Activated CD4-positive, alpha-beta T cell treated with anti-CD3 and anti-CD28 coated beads for 36 hours (primary cell): Measurements from ENCODE around the gene OR10G2. TPM values are rescaled to one million over a fixed set of nuclear protein-coding genes. Genes with fewer than 3 reads are reported as not detected.
"Not testable (repeated sequence)": the region's sequence is repeated elsewhere in the genome, so short reads cannot be mapped to it uniquely, and the experiment has no call there.

Experiments used
- ATAC-seq: fragments of 200-7000 bp; cut with Tn5 transposase; one replicate; pipeline ENCODE4 v1.10.0; 2021; ENCODE audit warnings: mild to moderate bottlenecking, moderate library complexity
- CTCF ChIA-PET: fragments of 350-600 bp; sonication (Branson Sonifier 250); formaldehyde crosslinking; loops from one replicate; lab custom pipeline; 2021; ENCODE audit warnings: antibody characterized with exemption; lab: Charles Lee
- POLR2A ChIA-PET: fragments of 350-600 bp; sonication (Branson Sonifier 250); formaldehyde crosslinking; loops from one replicate; lab custom pipeline; 2021; ENCODE audit warnings: antibody characterized with exemption, inconsistent platforms; lab: Charles Lee
- DNase-seq: peaks from one replicate; pipeline ENCODE4 v3.0.0-alpha.2; 2020
- H3K27ac Mint-ChIP-seq: one replicate; pipeline ENCODE4 v1.8.0; 2021; ENCODE audit warnings: mixed read lengths
- H3K27me3 Mint-ChIP-seq: one replicate; pipeline ENCODE4 v1.8.0; 2021; ENCODE audit warnings: mixed read lengths
- H3K36me3 Mint-ChIP-seq: one replicate; pipeline ENCODE4 v1.8.0; 2021; ENCODE audit warnings: low read depth, mixed read lengths
- H3K4me1 Mint-ChIP-seq: one replicate; pipeline ENCODE4 v1.8.0; 2021; ENCODE audit warnings: mixed read lengths
- H3K4me3 Mint-ChIP-seq: one replicate; pipeline ENCODE4 v1.8.0; 2021; ENCODE audit warnings: mild to moderate bottlenecking, moderate library complexity, mixed read lengths
- H3K9me3 Mint-ChIP-seq: one replicate; pipeline ENCODE4 v1.8.0; 2021; ENCODE audit warnings: low read depth, mixed read lengths
- intact Hi-C, 2 experiments: fragments of 100-400 bp; cut with DNase I in 1 of 2; cut with micrococcal nuclease in 1 of 2; formaldehyde crosslinking; loops; one replicate each; pipeline versions ENCODE4 v1.14.2 to v1.15.1; 2022 to 2024; cut with DNase I, micrococcal nuclease
- total RNA-seq, 2 experiments: library from RNA; stranded (reverse); gene quantifications; one replicate each; pipeline ENCODE4 v1.2.3, GENCODE V29; 2021

Gene OR10G2
- total RNA-seq, 2 experiments from 2014 or later: not detected

DNA sequence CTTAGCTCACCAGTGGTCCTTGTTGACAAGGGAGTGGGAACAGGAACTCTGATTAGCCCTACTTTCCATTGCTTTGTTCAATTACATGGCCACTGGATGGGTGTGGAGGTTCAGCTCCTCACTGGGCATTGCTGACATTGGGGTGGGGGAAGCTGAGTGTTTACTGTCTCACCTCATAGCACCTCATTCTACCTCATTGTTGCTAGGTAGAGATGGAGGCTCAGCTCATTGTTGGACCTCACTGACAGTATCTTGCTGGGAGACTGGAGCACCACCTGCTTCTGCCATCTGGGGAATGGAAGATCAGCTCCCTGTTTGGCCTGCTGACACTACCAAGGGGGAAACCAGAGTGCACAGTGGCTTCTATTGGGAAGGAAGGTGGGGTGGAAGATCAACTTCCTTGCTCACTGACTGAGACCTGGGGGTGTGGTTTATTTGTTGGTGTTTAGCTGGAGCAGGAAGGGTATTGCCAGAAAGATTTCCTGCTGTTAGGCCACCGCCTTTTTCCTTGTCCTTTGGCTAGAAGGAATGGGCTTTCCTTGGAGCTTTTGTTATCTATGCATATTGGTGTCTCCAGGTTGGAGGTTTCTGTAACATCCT lies 17.6 kb upstream of the OR10G2 start:
- Mint-ChIP-seq H3K27me3 (peaks cover 13% of the 10 kb centered on the region), H3K9me3 (peaks cover 1% of the 10 kb centered on the region), H3K36me3 (no peaks in the 10 kb centered on the region), H3K4me1 (no peaks in the 10 kb centered on the region), H3K4me3 (no peak overlapping the region), H3K27ac (no peak overlapping the region)
- DNase-seq: no peak
- ATAC-seq: no peak
- POLR2A ChIA-PET: no interaction called here
- CTCF ChIA-PET: interaction anchor here (1.1 to 1.5 kb wide), 3 partner anchors 12 to 59 kb away, joined by 3 to 5 read pairs (median 4); no protein-coding TSS in a partner anchor
- intact Hi-C loops: no loop called here

DNA sequence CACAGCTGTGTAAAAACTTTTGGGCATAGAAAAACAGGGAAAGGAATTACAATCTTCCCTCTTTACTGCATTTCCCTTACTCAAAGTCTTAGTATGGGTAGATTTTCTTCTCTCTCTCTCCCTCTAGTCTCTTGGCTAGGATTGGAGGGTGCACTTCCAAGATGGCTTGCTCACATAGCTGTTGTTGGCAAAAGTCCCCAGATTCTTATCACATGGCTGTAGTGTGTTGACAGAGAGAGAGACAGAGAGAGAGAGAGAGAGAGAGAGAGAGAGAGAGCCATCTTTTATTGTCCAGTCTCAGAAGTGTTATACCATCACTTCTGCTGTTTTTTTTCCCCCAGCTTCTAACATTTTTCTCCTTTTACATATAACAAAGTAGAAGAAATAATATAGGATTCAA lies 12.6 kb upstream of the OR10G2 start:
- intact Hi-C loops: no loop called here
- Mint-ChIP-seq H3K27ac (no peak overlapping the region), H3K4me1 (no peaks in the 10 kb centered on the region), H3K27me3 (peaks cover 13% of the 10 kb centered on the region), H3K36me3 (no peaks in the 10 kb centered on the region), H3K9me3 (peaks cover 1% of the 10 kb centered on the region), H3K4me3 (no peak overlapping the region)
- DNase-seq (no peak), ATAC-seq (no peak)
- ChIA-PET CTCF (no interaction called here), POLR2A (no interaction called here)

DNA sequence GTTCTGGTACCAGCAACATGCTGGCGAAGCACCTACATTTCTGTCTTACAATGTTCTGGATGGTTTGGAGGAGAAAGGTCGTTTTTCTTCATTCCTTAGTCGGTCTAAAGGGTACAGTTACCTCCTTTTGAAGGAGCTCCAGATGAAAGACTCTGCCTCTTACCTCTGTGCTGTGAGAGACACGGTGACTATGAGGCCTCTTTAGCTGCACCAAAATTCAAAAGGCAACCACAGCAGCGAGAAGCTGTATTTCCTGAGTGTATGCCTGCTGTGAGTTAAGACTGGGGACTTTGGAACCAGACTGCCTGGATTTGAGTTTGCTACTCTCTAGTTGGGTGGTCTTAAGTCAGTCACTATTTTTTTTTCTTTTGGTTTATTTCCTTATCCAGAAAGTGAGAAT lies 8.7 kb upstream of the OR10G2 start:
- POLR2A ChIA-PET: no interaction called here
- intact Hi-C loops: loop anchor here (5.0 kb wide), 2 partner anchors 59 to 914 kb away; no protein-coding TSS in a partner anchor
- DNase-seq (no peak), ATAC-seq (no peak)
- H3K4me1 Mint-ChIP-seq: peaks cover 2% of the 10 kb centered on the region
- no peaks in the 10 kb centered on the region for H3K36me3 Mint-ChIP-seq
- H3K27me3 Mint-ChIP-seq: peaks cover 4% of the 10 kb centered on the region
- H3K27ac Mint-ChIP-seq: no peak overlapping the region
- CTCF ChIA-PET: interaction anchor here (0.6 to 1.5 kb wide), 2 partner anchors 22 to 305 kb away, joined by 3 to 5 read pairs; no protein-coding TSS in a partner anchor
- peak overlapping the region; percentile 48 for H3K4me3 Mint-ChIP-seq
- no peaks in the 10 kb centered on the region for H3K9me3 Mint-ChIP-seq

DNA sequence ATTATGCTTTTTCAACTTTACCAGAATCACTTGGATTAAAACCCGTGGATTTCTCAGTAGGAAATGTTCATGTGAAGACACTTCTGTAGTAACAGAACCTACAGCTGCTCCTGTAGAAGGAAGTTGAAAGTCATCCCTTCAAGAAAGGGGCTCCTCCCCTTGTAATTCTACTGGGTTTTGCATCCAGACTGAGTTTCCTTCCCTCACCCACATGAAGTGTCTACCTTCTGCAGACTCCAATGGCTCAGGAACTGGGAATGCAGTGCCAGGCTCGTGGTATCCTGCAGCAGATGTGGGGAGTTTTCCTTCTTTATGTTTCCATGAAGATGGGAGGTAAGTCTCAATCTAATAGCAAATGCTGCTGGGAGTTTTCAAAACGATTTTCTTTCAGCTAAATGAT lies 7.9 kb upstream of the OR10G2 start:
- Mint-ChIP-seq H3K27ac (no peak overlapping the region), H3K9me3 (no peaks in the 10 kb centered on the region), H3K4me1 (peaks cover 2% of the 10 kb centered on the region), H3K4me3 (peak overlapping the region; percentile 48), H3K27me3 (peaks cover 2% of the 10 kb centered on the region), H3K36me3 (no peaks in the 10 kb centered on the region)
- no peak for ATAC-seq
- ChIA-PET POLR2A (no interaction called here), CTCF (interaction anchor here (1.5 kb wide), 1 partner anchor 23 kb away, joined by 5 read pairs; no protein-coding TSS in a partner anchor)
- intact Hi-C loops: loop anchor here (5.0 kb wide), 2 partner anchors 60 to 915 kb away; no protein-coding TSS in a partner anchor
- no peak for DNase-seq

- POLR2A ChIA-PET: no interaction called here
- no peaks in the 10 kb centered on the region for H3K9me3 Mint-ChIP-seq
- no peak overlapping the region for H3K27ac Mint-ChIP-seq
- intact Hi-C loops: no loop called here
- peaks cover 8% of the 10 kb centered on the region for H3K27me3 Mint-ChIP-seq
- no peak for DNase-seq
- H3K4me1 Mint-ChIP-seq: no peaks in the 10 kb centered on the region
- ATAC-seq: no peak
- no peak overlapping the region for H3K4me3 Mint-ChIP-seq
- CTCF ChIA-PET: interaction anchor here (0.7 to 1.3 kb wide), 3 partner anchors 10 to 1031 kb away, joined by 3 to 4 read pairs (median 3); no protein-coding TSS in a partner anchor
- H3K36me3 Mint-ChIP-seq: no peaks in the 10 kb centered on the region
Measured at GRCh38 chr14:21631084-21631483, 3.7 kb downstream of the OR10G2 start.

- H3K27ac Mint-ChIP-seq, H3K9me3 Mint-ChIP-seq, H3K36me3 Mint-ChIP-seq, ATAC-seq, H3K4me1 Mint-ChIP-seq, intact Hi-C loops, H3K27me3 Mint-ChIP-seq, DNase-seq, POLR2A ChIA-PET, H3K4me3 Mint-ChIP-seq: not testable (repeated sequence)
- CTCF ChIA-PET: interaction anchor here (1.0 to 1.3 kb wide), 3 partner anchors 10 to 132 kb away, joined by 3 to 4 read pairs (median 3); no protein-coding TSS in a partner anchor
Measured at GRCh38 chr14:21630503-21630902, 4.2 kb downstream of the OR10G2 start.

DNA sequence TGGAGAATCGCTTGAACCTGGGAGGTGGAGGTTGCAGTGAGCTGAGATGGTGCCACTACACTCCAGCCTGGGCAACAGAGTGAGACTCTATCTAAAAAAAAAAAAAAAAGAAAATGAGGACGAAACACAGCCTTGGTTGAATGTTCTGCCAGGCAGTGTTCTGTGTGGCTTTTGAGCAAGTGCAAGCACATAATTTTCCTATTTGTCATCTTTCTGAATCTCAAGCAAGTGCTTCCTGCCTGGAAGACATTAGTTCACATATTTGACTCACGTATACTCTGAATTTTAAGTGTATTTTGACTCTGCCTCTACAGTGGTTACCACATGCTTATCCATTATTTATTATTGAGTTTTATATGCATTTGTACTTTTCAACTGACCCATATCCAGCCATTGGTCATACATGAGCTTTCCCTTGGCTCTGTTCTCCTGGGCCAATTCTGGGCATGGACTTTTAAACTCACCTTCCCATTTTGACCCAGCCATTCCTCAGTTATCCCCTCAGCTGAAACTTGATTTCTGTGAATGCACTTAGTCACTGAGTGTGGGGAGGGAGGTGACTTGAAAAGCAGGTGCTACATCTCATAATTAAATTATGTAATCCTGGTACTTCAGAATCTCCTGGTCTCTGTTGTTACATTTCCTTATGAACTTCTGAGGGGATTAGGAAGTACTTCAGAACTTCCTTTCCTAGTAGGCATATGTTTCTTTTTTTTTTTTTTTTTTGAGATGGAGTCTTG lies 8.1 kb downstream of the OR10G2 start:
- intact Hi-C loops: no loop called here
- ATAC-seq (no peak), DNase-seq (no peak)
- POLR2A ChIA-PET: no interaction called here
- H3K9me3 Mint-ChIP-seq: no peaks in the 10 kb centered on the region
- H3K36me3 Mint-ChIP-seq: no peaks in the 10 kb centered on the region
- H3K27me3 Mint-ChIP-seq: peaks cover 10% of the 10 kb centered on the region
- H3K4me3 Mint-ChIP-seq: no peak overlapping the region
- no peak overlapping the region for H3K27ac Mint-ChIP-seq
- no peaks in the 10 kb centered on the region for H3K4me1 Mint-ChIP-seq
- CTCF ChIA-PET: interaction anchor here (0.6 kb wide), 1 partner anchor 254 kb away, joined by 3 read pairs; no protein-coding TSS in a partner anchor

DNA sequence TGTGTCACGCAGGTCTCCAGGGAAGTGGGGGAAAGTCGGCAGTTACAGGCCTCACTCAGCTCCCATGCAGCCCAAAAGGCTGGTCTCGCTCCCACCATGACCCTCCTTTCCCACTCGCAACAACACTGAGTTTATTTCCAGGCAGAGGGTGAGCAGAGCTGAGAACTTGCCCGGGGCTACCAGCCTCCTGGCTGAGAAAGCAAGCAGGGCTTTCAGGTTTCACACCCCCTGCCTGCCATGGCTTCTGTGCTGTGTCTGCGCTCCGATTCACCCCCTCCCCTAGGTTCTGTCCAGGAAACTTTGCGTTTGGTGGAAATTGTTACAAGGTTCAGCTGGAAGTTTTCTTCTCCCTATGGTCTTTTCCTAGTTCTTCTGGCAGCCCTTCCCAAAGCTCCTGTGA lies 17.1 kb downstream of the OR10G2 start:
- Mint-ChIP-seq H3K36me3 (no peaks in the 10 kb centered on the region), H3K4me1 (no peaks in the 10 kb centered on the region), H3K4me3 (no peak overlapping the region), H3K27me3 (peaks cover 12% of the 10 kb centered on the region), H3K27ac (no peak overlapping the region), H3K9me3 (no peaks in the 10 kb centered on the region)
- ATAC-seq (no peak), DNase-seq (no peak)
- CTCF ChIA-PET: no interaction called here
- POLR2A ChIA-PET: no interaction called here
- intact Hi-C loops: no loop called here

DNA sequence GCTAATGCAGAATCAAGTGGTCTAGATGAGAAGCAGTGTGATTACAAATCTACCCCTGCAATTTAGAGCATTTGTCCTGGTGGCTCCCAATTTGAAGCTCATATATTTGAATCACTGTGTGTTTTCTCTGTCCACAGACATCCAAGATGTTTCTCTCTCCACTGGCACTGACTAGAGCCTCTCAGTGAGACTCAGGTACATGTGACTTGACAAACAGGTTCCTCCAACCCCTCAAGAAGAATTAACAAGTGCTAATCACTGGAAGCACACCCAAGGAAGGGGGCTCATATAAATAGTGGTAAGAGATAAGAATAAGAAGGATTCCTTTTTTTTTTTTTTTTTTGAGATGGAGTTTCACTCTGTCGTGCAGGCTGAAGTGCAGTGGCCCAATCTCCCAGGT lies 20.5 kb downstream of the OR10G2 start:
- Mint-ChIP-seq H3K36me3 (no peaks in the 10 kb centered on the region), H3K4me3 (no peak overlapping the region), H3K9me3 (no peaks in the 10 kb centered on the region), H3K27me3 (peaks cover 14% of the 10 kb centered on the region), H3K4me1 (no peaks in the 10 kb centered on the region), H3K27ac (no peak overlapping the region)
- POLR2A ChIA-PET: no interaction called here
- CTCF ChIA-PET: interaction anchor here (0.7 to 0.8 kb wide), 2 partner anchors 45 to 946 kb away, joined by 3 read pairs; no protein-coding TSS in a partner anchor
- DNase-seq (no peak), ATAC-seq (no peak)
- intact Hi-C loops: no loop called here

- Mint-ChIP-seq H3K27ac (no peak overlapping the region), H3K36me3 (no peaks in the 10 kb centered on the region), H3K4me3 (no peak overlapping the region), H3K9me3 (no peaks in the 10 kb centered on the region), H3K27me3 (peaks cover 16% of the 10 kb centered on the region), H3K4me1 (no peaks in the 10 kb centered on the region)
- DNase-seq: no peak
- ChIA-PET CTCF (no interaction called here), POLR2A (no interaction called here)
- ATAC-seq: no peak
- intact Hi-C loops: no loop called here
Measured at GRCh38 chr14:21612324-21612723, 22.4 kb downstream of the OR10G2 start.

- H3K9me3 Mint-ChIP-seq, H3K36me3 Mint-ChIP-seq, H3K4me3 Mint-ChIP-seq, POLR2A ChIA-PET, H3K27me3 Mint-ChIP-seq, DNase-seq, H3K4me1 Mint-ChIP-seq, CTCF ChIA-PET, H3K27ac Mint-ChIP-seq, intact Hi-C loops, ATAC-seq: not testable (repeated sequence)
Measured at GRCh38 chr14:21602181-21602580, 32.6 kb downstream of the OR10G2 start.

- CTCF ChIA-PET: no interaction called here
Measured at GRCh38 chr14:21589317-21589716, 45.4 kb downstream of the OR10G2 start.

More at GRCh38 chr14:21589317-21589716, 45.4 kb downstream of the OR10G2 start:
- no peak for ATAC-seq
- DNase-seq: no peak
- Mint-ChIP-seq H3K27me3 (peaks cover 25% of the 10 kb centered on the region), H3K36me3 (peaks cover 4% of the 10 kb centered on the region), H3K4me3 (no peak overlapping the region), H3K4me1 (no peaks in the 10 kb centered on the region), H3K27ac (no peak overlapping the region), H3K9me3 (peaks cover 18% of the 10 kb centered on the region)
- intact Hi-C loops: no loop called here
- POLR2A ChIA-PET: no interaction called here
